Embryonic facial prominence (tissue), 1 donor: ENCODE measurements around the gene FAM98B.

ENCODE experiments used
- DNase-seq: peaks from one replicate; pipeline ENCODE4 v3.0.0-alpha.2; 2016; ENCODE audit errors: extremely low spot score

The FAM98B gene

GRCh38 chr15:38507570-38507969, 53.6 kb downstream of the FAM98B start:
- DNase-seq: no peak

GRCh38 chr15:38508647-38509046, 54.7 kb downstream of the FAM98B start:
- DNase-seq: no peak

- no peak for DNase-seq
These were observed 55.2 kb downstream of the FAM98B start for GRCh38 chr15:38509152-38509551.

GRCh38 chr15:38512901-38513300, 59.0 kb downstream of the FAM98B start:
- DNase-seq: no peak

- DNase-seq: no peak
These were observed 60.7 kb downstream of the FAM98B start for GRCh38 chr15:38514601-38515000.

GRCh38 chr15:38516626-38517025, 62.7 kb downstream of the FAM98B start:
- DNase-seq: no peak

- DNase-seq: no peak
These were observed 63.5 kb downstream of the FAM98B start for GRCh38 chr15:38517312-38517975.

- DNase-seq: no peak
These were observed 64.2 kb downstream of the FAM98B start for GRCh38 chr15:38518084-38518483.

- no peak for DNase-seq
These were observed 66.1 kb downstream of the FAM98B start for GRCh38 chr15:38520035-38520434.

GRCh38 chr15:38521316-38521715, 67.4 kb downstream of the FAM98B start:
- DNase-seq: no peak

GRCh38 chr15:38522922-38523321, 69.0 kb downstream of the FAM98B start:
- DNase-seq: no peak

GRCh38 chr15:38524156-38524555, 70.2 kb downstream of the FAM98B start:
- DNase-seq: no peak

- DNase-seq: no peak
These were observed 71.6 kb downstream of the FAM98B start for GRCh38 chr15:38525489-38525888.

- no peak for DNase-seq
These were observed 72.2 kb downstream of the FAM98B start for GRCh38 chr15:38526158-38526557.

- no peak for DNase-seq
These were observed 74.4 kb downstream of the FAM98B start for GRCh38 chr15:38528294-38528693.

GRCh38 chr15:38530113-38530512, 76.2 kb downstream of the FAM98B start:
- DNase-seq: no peak

- no peak for DNase-seq
These were observed 77.6 kb downstream of the FAM98B start for GRCh38 chr15:38531509-38531908.

- DNase-seq: no peak
These were observed 78.8 kb downstream of the FAM98B start for GRCh38 chr15:38532728-38533127.

GRCh38 chr15:38533416-38533915, 79.5 kb downstream of the FAM98B start:
- no peak for DNase-seq

- no peak for DNase-seq
These were observed 80.0 kb downstream of the FAM98B start for GRCh38 chr15:38533926-38534325.

- DNase-seq: no peak
These were observed 80.8 kb downstream of the FAM98B start for GRCh38 chr15:38534691-38535090.

- DNase-seq: no peak
These were observed 81.7 kb downstream of the FAM98B start for GRCh38 chr15:38535491-38536200.

GRCh38 chr15:38536201-38536676, 82.3 kb downstream of the FAM98B start:
- no peak for DNase-seq
